OCI-LY7 (cell line): Measurements from ENCODE around the gene MPPED2. TPM values are rescaled to one million over a fixed set of nuclear protein-coding genes. Genes with fewer than 3 reads are reported as not detected.

Experiments used
- BruUV-seq: library from RNA; stranded (reverse); fragments of 400-500 nt; replicated peaks from 2 replicates; lab custom pipeline; 2021; lab: Mats Ljungman, UMichigan
- CTCF ChIA-PET: fragments of 300-600 bp; sonication (Branson Sonifier 250); formaldehyde crosslinking; loops from one replicate; lab custom pipeline; 2022; ENCODE audit warnings: antibody characterized with exemption; ENCODE audit not compliant: unreplicated experiment; lab: Charles Lee
- POLR2A ChIA-PET: fragments of 300-600 bp; sonication (Branson Sonifier 250); formaldehyde crosslinking; loops from one replicate; lab custom pipeline; 2022; ENCODE audit warnings: antibody characterized with exemption; lab: Charles Lee
- DNase-seq: peaks from one replicate; pipeline ENCODE4 v3.0.0-alpha.2; 2015; ENCODE audit warnings: low spot score
- H2AFZ ChIP-seq: fragments of 200-600 bp; sonication (generic), shearing (Covaris generic); 2 replicates; pipeline ENCODE4 v1.6.1; 2014; ENCODE audit warnings: mild to moderate bottlenecking, antibody characterized with exemption, low read length, moderate library complexity
- H3K27ac ChIP-seq: fragments of 200-600 bp; sonication (generic); 2 replicates; pipeline ENCODE4 v1.5.1; 2014; ENCODE audit warnings: mixed run types, low read depth, mild to moderate bottlenecking, moderate library complexity, low read length, inconsistent platforms; ENCODE audit not compliant: poor library complexity, severe bottlenecking
- H3K36me3 ChIP-seq: fragments of 200-600 bp; sonication (generic); 2 replicates; pipeline ENCODE4 v1.6.1; 2014; ENCODE audit warnings: mild to moderate bottlenecking, antibody characterized with exemption, low read length, moderate library complexity, mixed read lengths; ENCODE audit not compliant: insufficient read depth
- H3K4me1 ChIP-seq: fragments of 200-600 bp; sonication (generic); 2 replicates; pipeline ENCODE4 v1.5.1; 2014; ENCODE audit warnings: mild to moderate bottlenecking, low read length; ENCODE audit not compliant: insufficient read depth, poor library complexity, severe bottlenecking
- H3K4me2 ChIP-seq: fragments of 200-600 bp; sonication (generic); 2 replicates; pipeline ENCODE4 v1.6.1; 2014; ENCODE audit warnings: mild to moderate bottlenecking, low read length
- H3K4me3 ChIP-seq: fragments of 200-600 bp; sonication (generic); 2 replicates; pipeline ENCODE4 v1.5.1; 2014; ENCODE audit warnings: mild to moderate bottlenecking, low read depth, low read length; ENCODE audit not compliant: poor library complexity, severe bottlenecking
- H3K79me2 ChIP-seq: fragments of 200-600 bp; sonication (generic); 2 replicates; pipeline ENCODE4 v1.6.1; 2016; ENCODE audit warnings: low read depth, mild to moderate bottlenecking, low read length, moderate library complexity, mixed read lengths; ENCODE audit not compliant: insufficient read depth
- H3K9me2 ChIP-seq: fragments of 200-600 bp; sonication (generic); 2 replicates; pipeline ENCODE4 v1.6.1; 2016; ENCODE audit warnings: mild to moderate bottlenecking, low read length, mixed read lengths; ENCODE audit not compliant: insufficient read depth
- H3K9me3 ChIP-seq: fragments of 200-600 bp; sonication (generic); 2 replicates; pipeline ENCODE4 v1.6.1; 2014; ENCODE audit warnings: mild to moderate bottlenecking, mixed run types, low read length, mixed read lengths
- H4K20me1 ChIP-seq: fragments of 200-600 bp; sonication (generic); 2 replicates; pipeline ENCODE4 v1.6.1; 2014; ENCODE audit warnings: mild to moderate bottlenecking, antibody characterized with exemption, low read length, moderate library complexity, mixed read lengths; ENCODE audit not compliant: insufficient read depth
- EZH2phosphoT487 ChIP-seq: fragments of 200-600 bp; sonication (generic); IDR thresholded peaks from 2 replicates; pipeline ENCODE4 v1.6.1; 2018; ENCODE audit warnings: low read depth, borderline replicate concordance, mild to moderate bottlenecking, mixed run types, antibody characterized with exemption, low read length, moderate library complexity, mixed read lengths
- intact Hi-C: fragments of 100-400 bp; cut with micrococcal nuclease; formaldehyde crosslinking; loops from one replicate; pipeline ENCODE4 v1.10.0; 2022; ENCODE audit not compliant: unreplicated experiment
- total RNA-seq, 2 experiments: library from RNA; depleted of rRNA in 1 of 2; stranded (reverse); fragments of >200 nt in 1 of 2; shearing (Covaris generic) in 1 of 2; gene quantifications; 2 replicates each; pipeline ENCODE4 v1.2.3, GENCODE V29; 2014 to 2022
- TF ChIP-seq, protein P1 (sequence below): fragments of 200-600 bp; sonication (generic); conservative IDR thresholded peaks from 2 replicates; pipeline ENCODE4 v1.5.1; 2014; ENCODE audit warnings: mild to moderate bottlenecking, antibody characterized with exemption, low read length, moderate library complexity, mixed read lengths

Gene MPPED2
- total RNA-seq, 2 experiments from 2014 or later, result not detected

GRCh38 chr11:30424844-30425243, 161.3 kb downstream of the MPPED2 start:
- BruUV-seq, result no TSS peak
- Histone ChIP-seq H3K9me2 (no peaks in the 10 kb centered on the region), H3K27ac (no peak overlapping the region), H3K36me3 (no peaks in the 10 kb centered on the region), H3K4me2 (no peak overlapping the region), H3K9me3 (no peaks in the 10 kb centered on the region), H4K20me1 (no peaks in the 10 kb centered on the region), H3K79me2 (no peaks in the 10 kb centered on the region), H2AFZ (no peak overlapping the region), H3K4me3 (no peak overlapping the region), H3K4me1 (no peaks in the 10 kb centered on the region)
- DNase-seq, result no peak
- POLR2A ChIA-PET, result interaction anchor here (1.7 kb wide), 1 partner anchor 10 kb away, joined by 6 read pairs; no protein-coding TSS in a partner anchor
- intact Hi-C loops, result no loop called here
- CTCF ChIA-PET, result no interaction called here
- TF ChIP-seq EZH2phosphoT487, result no peak
- TF ChIP-seq, protein P1, sequence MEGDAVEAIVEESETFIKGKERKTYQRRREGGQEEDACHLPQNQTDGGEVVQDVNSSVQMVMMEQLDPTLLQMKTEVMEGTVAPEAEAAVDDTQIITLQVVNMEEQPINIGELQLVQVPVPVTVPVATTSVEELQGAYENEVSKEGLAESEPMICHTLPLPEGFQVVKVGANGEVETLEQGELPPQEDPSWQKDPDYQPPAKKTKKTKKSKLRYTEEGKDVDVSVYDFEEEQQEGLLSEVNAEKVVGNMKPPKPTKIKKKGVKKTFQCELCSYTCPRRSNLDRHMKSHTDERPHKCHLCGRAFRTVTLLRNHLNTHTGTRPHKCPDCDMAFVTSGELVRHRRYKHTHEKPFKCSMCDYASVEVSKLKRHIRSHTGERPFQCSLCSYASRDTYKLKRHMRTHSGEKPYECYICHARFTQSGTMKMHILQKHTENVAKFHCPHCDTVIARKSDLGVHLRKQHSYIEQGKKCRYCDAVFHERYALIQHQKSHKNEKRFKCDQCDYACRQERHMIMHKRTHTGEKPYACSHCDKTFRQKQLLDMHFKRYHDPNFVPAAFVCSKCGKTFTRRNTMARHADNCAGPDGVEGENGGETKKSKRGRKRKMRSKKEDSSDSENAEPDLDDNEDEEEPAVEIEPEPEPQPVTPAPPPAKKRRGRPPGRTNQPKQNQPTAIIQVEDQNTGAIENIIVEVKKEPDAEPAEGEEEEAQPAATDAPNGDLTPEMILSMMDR, result no peak

DNA sequence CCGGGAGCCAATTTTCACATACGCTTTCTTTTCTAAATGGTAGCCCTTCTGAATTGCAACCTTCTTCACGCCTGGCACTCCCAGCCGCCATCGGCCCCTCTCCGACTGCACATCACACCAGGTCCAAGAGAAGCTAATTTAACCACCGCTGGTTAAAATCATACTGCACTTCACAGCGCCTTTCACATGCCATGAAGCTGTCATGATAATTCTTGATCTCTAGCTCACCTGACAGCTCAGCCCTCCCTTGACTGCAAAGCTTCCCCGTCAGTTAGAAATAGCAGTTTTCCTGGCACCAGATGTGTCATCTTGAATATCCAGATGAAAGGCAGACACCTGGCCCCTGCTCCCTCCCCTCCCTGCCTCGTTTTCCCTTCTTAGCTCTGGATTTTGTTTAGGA, 161.8 kb downstream of the MPPED2 start:
- Histone ChIP-seq H2AFZ (no peak overlapping the region), H3K9me2 (no peaks in the 10 kb centered on the region), H3K79me2 (no peaks in the 10 kb centered on the region), H3K36me3 (no peaks in the 10 kb centered on the region), H4K20me1 (no peaks in the 10 kb centered on the region), H3K4me1 (no peaks in the 10 kb centered on the region), H3K27ac (no peak overlapping the region), H3K4me2 (no peak overlapping the region), H3K9me3 (no peaks in the 10 kb centered on the region), H3K4me3 (no peak overlapping the region)
- TF ChIP-seq EZH2phosphoT487, result no peak
- TF ChIP-seq, protein P1, result no peak
- intact Hi-C loops, result no loop called here
- CTCF ChIA-PET, result no interaction called here
- no peak for DNase-seq
- BruUV-seq, result no TSS peak
- POLR2A ChIA-PET, result interaction anchor here (1.7 kb wide), 1 partner anchor 10 kb away, joined by 6 read pairs; no protein-coding TSS in a partner anchor

- POLR2A ChIA-PET, result interaction anchor here (1.7 kb wide), 1 partner anchor 9 kb away, joined by 6 read pairs; no protein-coding TSS in a partner anchor
- TF ChIP-seq EZH2phosphoT487, result no peak
- TF ChIP-seq, protein P1, result no peak
- no peak for DNase-seq
- H3K9me3 ChIP-seq, result no peaks in the 10 kb centered on the region
- no peak overlapping the region for H3K27ac ChIP-seq
- H3K4me1 ChIP-seq, result no peaks in the 10 kb centered on the region
- BruUV-seq, result no TSS peak
- no peaks in the 10 kb centered on the region for H3K79me2 ChIP-seq
- H3K4me2 ChIP-seq, result no peak overlapping the region
- H2AFZ ChIP-seq, result no peak overlapping the region
- no peak overlapping the region for H3K4me3 ChIP-seq
- CTCF ChIA-PET, result no interaction called here
- intact Hi-C loops, result no loop called here
- no peaks in the 10 kb centered on the region for H4K20me1 ChIP-seq
- H3K36me3 ChIP-seq, result no peaks in the 10 kb centered on the region
- no peaks in the 10 kb centered on the region for H3K9me2 ChIP-seq
These were observed 162.3 kb downstream of the MPPED2 start for GRCh38 chr11:30423886-30424285.
